HG03045 (cell line): Measurements from ENCODE around the gene GPR6.

Experiments used
- ATAC-seq: cut with Tn5 transposase; IDR thresholded peaks from one replicate; pipeline ENCODE4 v1.9.1; 2021; ENCODE audit warnings: mild to moderate bottlenecking, moderate library complexity; ENCODE audit not compliant: unreplicated experiment

GPR6 gene

GRCh38 chr6:109998159-109998785 lies 20.2 kb downstream of the GPR6 start:
- ATAC-seq = no peak

GRCh38 chr6:109999740-110000139 lies 21.6 kb downstream of the GPR6 start:
- ATAC-seq = no peak

DNA sequence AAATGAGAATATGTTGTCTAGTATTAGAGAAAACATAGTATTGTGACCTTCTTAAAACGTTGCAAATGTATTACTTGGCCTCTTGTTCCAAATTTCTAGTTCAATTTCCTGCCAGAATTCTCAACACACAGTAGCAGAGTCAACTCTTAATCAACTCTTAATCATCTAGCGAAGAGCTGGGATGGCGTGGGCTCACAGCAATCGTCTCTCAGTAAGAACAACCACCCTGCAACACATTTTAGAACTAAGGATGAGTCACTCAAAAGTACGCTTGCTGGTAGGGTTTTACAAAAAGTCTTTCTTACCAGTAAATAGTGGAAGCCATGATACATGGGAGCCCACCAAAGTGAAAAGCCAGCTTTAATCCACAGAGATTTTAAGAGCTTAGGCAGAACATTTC lies 24.6 kb downstream of the GPR6 start:
- ATAC-seq = no peak

DNA sequence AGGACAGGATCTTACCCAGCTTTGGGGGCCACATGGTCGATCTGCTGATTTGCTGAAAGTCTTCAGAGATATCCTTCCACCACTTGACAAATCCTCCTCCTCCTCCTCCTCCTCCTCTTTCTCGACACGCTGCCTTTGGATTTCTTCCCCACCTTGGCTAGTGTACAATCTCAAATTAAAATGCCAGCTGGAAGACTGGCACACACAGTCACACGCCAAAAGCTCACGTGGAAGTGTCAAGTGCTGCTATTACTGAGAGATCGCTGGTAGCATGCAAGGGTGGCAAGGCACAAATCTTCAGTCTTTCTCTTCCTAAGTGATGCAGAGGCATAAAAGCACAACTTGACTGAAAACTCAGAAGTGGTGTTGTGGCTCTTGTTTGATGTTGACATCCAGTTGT lies 35.3 kb downstream of the GPR6 start:
- ATAC-seq = no peak

DNA sequence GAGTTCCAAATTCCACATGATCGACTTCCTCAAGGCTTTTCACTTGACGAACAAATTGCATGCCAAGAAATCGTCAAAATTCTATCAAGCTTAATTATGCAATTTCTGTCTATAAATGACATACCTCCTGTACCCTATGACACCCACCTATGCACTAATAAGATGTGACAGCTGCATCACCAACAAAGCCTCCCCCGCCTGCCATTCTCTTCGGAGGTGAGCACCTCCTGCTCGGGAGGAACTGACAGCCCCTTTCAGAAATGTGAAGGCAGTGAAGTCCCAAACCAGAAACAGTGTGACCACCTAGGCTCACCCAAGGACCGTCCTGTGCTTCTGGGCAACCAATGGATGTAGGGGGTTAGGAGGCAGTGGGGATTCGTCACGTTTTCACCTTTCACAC lies 37.1 kb downstream of the GPR6 start:
- no peak for ATAC-seq

GRCh38 chr6:110017306-110017705 lies 39.2 kb downstream of the GPR6 start:
- no peak for ATAC-seq

GRCh38 chr6:110017946-110018345 lies 39.8 kb downstream of the GPR6 start:
- no peak for ATAC-seq

DNA sequence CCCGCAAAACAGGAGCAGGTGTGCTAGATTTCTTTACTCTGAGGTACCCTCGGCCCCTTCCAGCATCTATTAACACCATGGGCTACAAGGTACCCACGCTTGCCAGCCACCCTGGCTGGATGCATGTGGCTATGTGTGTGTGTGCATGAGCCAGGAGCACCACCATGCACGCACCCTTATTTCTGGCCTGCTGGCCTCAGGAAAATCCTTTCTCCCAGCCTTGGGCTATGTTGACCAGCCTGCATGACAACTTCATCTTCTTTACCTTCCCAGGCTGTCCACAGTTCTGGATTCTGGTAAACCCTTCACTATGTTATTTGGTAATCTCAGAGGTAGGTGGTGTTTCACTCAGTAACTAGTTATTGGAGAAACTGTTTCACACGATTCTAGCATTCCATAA lies 40.4 kb downstream of the GPR6 start:
- ATAC-seq = no peak

DNA sequence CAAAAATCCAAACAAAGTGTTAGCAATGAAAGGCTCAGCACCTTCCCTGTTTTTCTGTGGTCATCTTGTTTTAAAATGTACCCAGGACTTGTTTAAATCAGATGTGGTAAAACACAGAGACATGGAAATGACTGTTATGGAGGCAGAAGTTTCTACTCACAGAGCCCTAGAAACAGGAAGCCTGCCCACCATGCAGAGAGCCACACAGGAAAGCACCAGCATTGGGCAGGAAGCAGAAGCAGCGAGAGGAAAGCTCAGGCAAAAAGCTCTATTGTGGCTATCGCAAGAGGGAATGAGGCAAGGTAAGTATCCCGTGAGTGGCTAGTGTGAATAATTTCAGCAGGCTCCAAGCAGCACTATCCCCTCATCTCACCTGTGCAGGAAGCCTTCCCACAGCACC lies 42.8 kb downstream of the GPR6 start:
- ATAC-seq = no peak

GRCh38 chr6:110029144-110029543 lies 51.0 kb downstream of the GPR6 start:
- ATAC-seq = no peak
